ENCODE measurements around the gene C2CD5.

- TF ChIP-seq, protein P1, sequence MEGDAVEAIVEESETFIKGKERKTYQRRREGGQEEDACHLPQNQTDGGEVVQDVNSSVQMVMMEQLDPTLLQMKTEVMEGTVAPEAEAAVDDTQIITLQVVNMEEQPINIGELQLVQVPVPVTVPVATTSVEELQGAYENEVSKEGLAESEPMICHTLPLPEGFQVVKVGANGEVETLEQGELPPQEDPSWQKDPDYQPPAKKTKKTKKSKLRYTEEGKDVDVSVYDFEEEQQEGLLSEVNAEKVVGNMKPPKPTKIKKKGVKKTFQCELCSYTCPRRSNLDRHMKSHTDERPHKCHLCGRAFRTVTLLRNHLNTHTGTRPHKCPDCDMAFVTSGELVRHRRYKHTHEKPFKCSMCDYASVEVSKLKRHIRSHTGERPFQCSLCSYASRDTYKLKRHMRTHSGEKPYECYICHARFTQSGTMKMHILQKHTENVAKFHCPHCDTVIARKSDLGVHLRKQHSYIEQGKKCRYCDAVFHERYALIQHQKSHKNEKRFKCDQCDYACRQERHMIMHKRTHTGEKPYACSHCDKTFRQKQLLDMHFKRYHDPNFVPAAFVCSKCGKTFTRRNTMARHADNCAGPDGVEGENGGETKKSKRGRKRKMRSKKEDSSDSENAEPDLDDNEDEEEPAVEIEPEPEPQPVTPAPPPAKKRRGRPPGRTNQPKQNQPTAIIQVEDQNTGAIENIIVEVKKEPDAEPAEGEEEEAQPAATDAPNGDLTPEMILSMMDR (IDR thresholded peaks at IDR 0.05; ENCODE audit: borderline replicate concordance, extremely low read depth, low read length, poor library complexity, severe bottlenecking): no peak
- no peak for TF ChIP-seq EZH2 (IDR thresholded peaks at IDR 0.05; ENCODE audit: borderline replicate concordance, low read depth, low read length, severe bottlenecking)
These were observed 33.3 kb upstream of the C2CD5 start for GRCh38 chr12:22577667-22578066.

Measured in DND-41 (cell line).